H9 (cell line): ENCODE data around the gene RPL22L1. TPM values are rescaled to one million over a fixed set of nuclear protein-coding genes. Genes with fewer than 3 reads are reported as not detected.

ENCODE experiments used
- DNase-seq: peaks from one replicate; pipeline ENCODE4 v3.0.0-alpha.2; 2017
- H2AFZ ChIP-seq: one replicate; pipeline ENCODE4 v1.6.1; 2013; ENCODE audit warnings: mild to moderate bottlenecking, low read length, control low read depth, moderate library complexity
- H2AK5ac ChIP-seq: 2 replicates; pipeline ENCODE4 v1.6.1; 2013; ENCODE audit warnings: low read length, control low read depth, mixed read lengths; ENCODE audit not compliant: insufficient read length
- H2BK120ac ChIP-seq: one replicate; pipeline ENCODE4 v1.6.1; 2013; ENCODE audit warnings: low read depth, mild to moderate bottlenecking, low read length, control low read depth, inconsistent platforms; ENCODE audit not compliant: poor library complexity, severe bottlenecking
- H2BK12ac ChIP-seq: 2 replicates; pipeline ENCODE4 v1.6.1; 2013; ENCODE audit warnings: low read length, control low read depth, mixed read lengths, low read depth; ENCODE audit not compliant: insufficient read length
- H2BK15ac ChIP-seq: 2 replicates; pipeline ENCODE4 v1.6.1; 2013; ENCODE audit warnings: low read depth, low read length, control low read depth
- H2BK20ac ChIP-seq: one replicate; pipeline ENCODE4 v1.6.1; 2013; ENCODE audit warnings: low read depth, mild to moderate bottlenecking, low read length, control low read depth, inconsistent platforms; ENCODE audit not compliant: poor library complexity, severe bottlenecking
- H2BK5ac ChIP-seq: 2 replicates; pipeline ENCODE4 v1.6.1; 2013; ENCODE audit warnings: low read length, control low read depth, mixed read lengths; ENCODE audit not compliant: insufficient read length
- H3K14ac ChIP-seq: 2 replicates; pipeline ENCODE4 v1.6.1; 2013; ENCODE audit warnings: low read length, control low read depth; ENCODE audit not compliant: insufficient read depth
- H3K18ac ChIP-seq: 2 replicates; pipeline ENCODE4 v1.6.1; 2013; ENCODE audit warnings: low read depth, mild to moderate bottlenecking, mixed read lengths, low read length, control low read depth; ENCODE audit not compliant: insufficient read length
- H3K23ac ChIP-seq: 2 replicates; pipeline ENCODE4 v1.6.1; 2013; ENCODE audit warnings: low read length, control low read depth, mixed read lengths, low read depth; ENCODE audit not compliant: insufficient read length
- H3K23me2 ChIP-seq: 2 replicates; pipeline ENCODE4 v1.6.1; 2013; ENCODE audit warnings: low read depth, mild to moderate bottlenecking, mixed read lengths, low read length, control low read depth; ENCODE audit not compliant: insufficient read length, poor library complexity, severe bottlenecking
- H3K27ac ChIP-seq: 2 replicates; pipeline ENCODE4 v1.5.1; 2013; ENCODE audit warnings: low read length, control low read depth, mixed read lengths, low read depth; ENCODE audit not compliant: insufficient read length
- H3K27me3 ChIP-seq: 2 replicates; pipeline ENCODE4 v1.6.1; 2013; ENCODE audit warnings: low read length, control low read depth, inconsistent platforms; ENCODE audit not compliant: insufficient read depth
- H3K4ac ChIP-seq: 2 replicates; pipeline ENCODE4 v1.6.1; 2013; ENCODE audit warnings: low read depth, mild to moderate bottlenecking, control low read depth, inconsistent platforms, low read length, moderate library complexity
- H3K4me1 ChIP-seq: 2 replicates; pipeline ENCODE4 v1.6.1; 2013; ENCODE audit warnings: low read length, control low read depth, inconsistent platforms; ENCODE audit not compliant: insufficient read depth
- H3K4me2 ChIP-seq: 2 replicates; pipeline ENCODE4 v1.6.1; 2013; ENCODE audit warnings: low read length, control low read depth, mixed read lengths; ENCODE audit not compliant: insufficient read length, insufficient read depth
- H3K56ac ChIP-seq: 2 replicates; pipeline ENCODE4 v1.6.1; 2013; ENCODE audit warnings: low read depth, mild to moderate bottlenecking, mixed read lengths, low read length, control low read depth; ENCODE audit not compliant: insufficient read length
- H3K79me1 ChIP-seq: 2 replicates; pipeline ENCODE4 v1.6.1; 2013; ENCODE audit warnings: low read depth, mild to moderate bottlenecking, moderate library complexity, low read length, control low read depth, inconsistent platforms; ENCODE audit not compliant: insufficient read depth, poor library complexity, severe bottlenecking
- H3K79me2 ChIP-seq: 2 replicates; pipeline ENCODE4 v1.6.1; 2013; ENCODE audit warnings: low read length, control low read depth, inconsistent platforms; ENCODE audit not compliant: insufficient read depth
- H3K9ac ChIP-seq: 2 replicates; pipeline ENCODE4 v1.6.1; 2013; ENCODE audit warnings: low read length, control low read depth, mixed read lengths; ENCODE audit not compliant: insufficient read length; ENCODE audit errors: extremely low read depth
- H3K9me3 ChIP-seq: one replicate; pipeline ENCODE4 v1.6.1; 2013; ENCODE audit warnings: low read depth, low read length, inconsistent platforms; ENCODE audit not compliant: control insufficient read depth
- H3T11ph ChIP-seq: one replicate; pipeline ENCODE4 v1.6.1; 2013; ENCODE audit warnings: mild to moderate bottlenecking, low read length, control low read depth, inconsistent platforms
- H4K20me1 ChIP-seq: one replicate; pipeline ENCODE4 v1.6.1; 2013; ENCODE audit not compliant: control insufficient read depth, insufficient read length, insufficient read depth
- H4K5ac ChIP-seq: 2 replicates; pipeline ENCODE4 v1.6.1; 2013; ENCODE audit warnings: low read depth, mild to moderate bottlenecking, mixed read lengths, low read length, control low read depth; ENCODE audit not compliant: insufficient read length
- H4K8ac ChIP-seq: replicated peaks from 2 replicates; pipeline ENCODE4 v1.6.1; 2013; ENCODE audit warnings: low read length, control low read depth, mixed read lengths, low read depth; ENCODE audit not compliant: insufficient read length
- H4K91ac ChIP-seq: 2 replicates; pipeline ENCODE4 v1.6.1; 2013; ENCODE audit warnings: low read depth, mild to moderate bottlenecking, moderate library complexity, mixed read lengths, low read length, control low read depth; ENCODE audit not compliant: insufficient read length
- H3K27ac Mint-ChIP-seq, 3 experiments: 2 replicates in 2 of 3; 3 replicates in 1 of 3; pipeline ENCODE4 v1.8.0; 2020 to 2021; ENCODE audit warnings: mixed read lengths in 3 of 3, mild to moderate bottlenecking in 1 of 3, moderate library complexity in 1 of 3
- H3K27me3 Mint-ChIP-seq: 2 replicates; pipeline ENCODE4 v1.8.0; 2021; ENCODE audit warnings: low read depth, mild to moderate bottlenecking, moderate library complexity, mixed read lengths
- H3K36me3 Mint-ChIP-seq, 3 experiments: 2 replicates in 2 of 3; 3 replicates in 1 of 3; pipeline ENCODE4 v1.8.0; 2020 to 2021; ENCODE audit warnings: low read depth in 3 of 3, mixed read lengths in 3 of 3; ENCODE audit not compliant: insufficient read depth in 1 of 3
- H3K4me1 Mint-ChIP-seq, 2 experiments: 2 replicates each; pipeline ENCODE4 v1.8.0; 2020; ENCODE audit warnings: mixed read lengths in 2 of 2
- H3K4me3 Mint-ChIP-seq, 2 experiments: 2 replicates in 1 of 2; 3 replicates in 1 of 2; pipeline ENCODE4 v1.8.0; 2020 to 2021; ENCODE audit warnings: mild to moderate bottlenecking in 2 of 2, mixed read lengths in 2 of 2, moderate library complexity in 1 of 2
- H3K9me3 Mint-ChIP-seq, 2 experiments: 2 replicates in 1 of 2; 3 replicates in 1 of 2; pipeline ENCODE4 v1.8.0; 2020; ENCODE audit warnings: mild to moderate bottlenecking in 2 of 2, mixed read lengths in 2 of 2, moderate library complexity in 1 of 2
- CTCF ChIP-seq: fragments of 200-600 bp; sonication (generic); conservative IDR thresholded peaks from 3 replicates; pipeline ENCODE4 v1.8.0; 2021; ENCODE audit warnings: antibody characterized with exemption, mild to moderate bottlenecking
- WGBS: extraction: QIAGEN DNeasy Blood & Tissue Kit; methylation state at CpG from one replicate; pipeline ENCODE4 v1.1.7; 2013; ENCODE audit warnings: missing lambda C conversion rate, low lambda C conversion rate, mixed read lengths; ENCODE audit not compliant: insufficient read length; ENCODE audit errors: extremely low coverage; 5-methylcytosine and 5-hydroxymethylcytosine counted together
- total RNA-seq: library from RNA; stranded (reverse); gene quantifications from 2 replicates; pipeline ENCODE4 v1.2.1, GENCODE V29; 2021

Gene RPL22L1
- total RNA-seq, 1 experiment from 2014 or later, result 100 TPM

- Mint-ChIP-seq H3K27me3 (no peaks in the 10 kb centered on the region), H3K4me1 (peaks cover 13 to 16% of the 10 kb centered on the region in 2 experiments), H3K27ac (no peak overlapping the region), H3K4me3 (no peak overlapping the region), H3K9me3 (peaks cover 4 to 8% of the 10 kb centered on the region in 2 experiments; a peak in 3 of 5 replicates), H3K36me3 (0 out of 7 replicates have a peak, but pooled peaks cover 0 to 4% (median 0%) of the 10 kb centered on the region in 3 experiments)
- H3K18ac ChIP-seq, result no peak overlapping the region
- H4K20me1 ChIP-seq, result no peaks in the 10 kb centered on the region
- no peaks in the 10 kb centered on the region for H3K27me3 ChIP-seq
- no peak overlapping the region for H2BK5ac ChIP-seq
- no peak overlapping the region for H3K23ac ChIP-seq
- no peak overlapping the region for H3T11ph ChIP-seq
- H3K4me1 ChIP-seq, result peaks cover 4% of the 10 kb centered on the region; the same call in 1 of the 2 replicates
- no peak overlapping the region for H2BK15ac ChIP-seq
- H4K91ac ChIP-seq, result no peak overlapping the region
- no peak overlapping the region for H4K5ac ChIP-seq
- H3K14ac ChIP-seq, result no peak overlapping the region
- H2BK12ac ChIP-seq, result no peak overlapping the region
- no CpG with 5 or more reads among the region's 2 CpGs for WGBS
- no peaks in the 10 kb centered on the region for H3K79me2 ChIP-seq
- H3K23me2 ChIP-seq, result no peaks in the 10 kb centered on the region
- H3K56ac ChIP-seq, result no peak overlapping the region
- no peak overlapping the region for H3K9ac ChIP-seq
- H3K9me3 ChIP-seq, result peaks cover 7% of the 10 kb centered on the region
- no peak for DNase-seq
- H2BK120ac ChIP-seq, result no peak overlapping the region
- H2AFZ ChIP-seq, result no peak overlapping the region
- no peak overlapping the region for H2BK20ac ChIP-seq
- no peak overlapping the region for H4K8ac ChIP-seq
- no peak overlapping the region for H2AK5ac ChIP-seq
- H3K4me2 ChIP-seq, result no peak overlapping the region
- no peak for TF ChIP-seq CTCF
- no peaks in the 10 kb centered on the region for H3K79me1 ChIP-seq
- H3K4ac ChIP-seq, result no peak overlapping the region
- no peak overlapping the region for H3K27ac ChIP-seq
Observed at GRCh38 chr3:170840291-170840859, 29.6 kb downstream of the RPL22L1 start.
